ENCODE data around the gene SRCIN1.

The SRCIN1 gene

GRCh38 chr17:38571833-38572668, 33.7 kb downstream of the SRCIN1 start:
- peaks cover 20% of the 10 kb centered on the region for H3K27me3 ChIP-seq (ENCODE audit: insufficient read depth, poor library complexity, severe bottlenecking)
- no peak for DNase-seq (ENCODE audit: low spot score)

GRCh38 chr17:38569701-38570512, 35.8 kb downstream of the SRCIN1 start:
- H3K27me3 ChIP-seq (ENCODE audit: insufficient read depth, poor library complexity, severe bottlenecking), result peaks cover 32% of the 10 kb centered on the region
- H3K9me3 ChIP-seq (ENCODE audit: severe bottlenecking), result no peaks in the 10 kb centered on the region
- DNase-seq (ENCODE audit: low spot score) (no peak), ATAC-seq (ENCODE audit: low read depth) (no peak)
- H3K4me1 ChIP-seq (ENCODE audit: insufficient read depth, poor library complexity, severe bottlenecking), result no peaks in the 10 kb centered on the region
- no peaks in the 10 kb centered on the region for H3K36me3 ChIP-seq (ENCODE audit: low read depth)
- no peak for TF ChIP-seq CTCF (IDR thresholded peaks at IDR 0.05; ENCODE audit: poor library complexity, severe bottlenecking)
- no peak overlapping the region for H3K27ac ChIP-seq (ENCODE audit: poor library complexity, severe bottlenecking)
- no peak overlapping the region for H3K4me3 ChIP-seq (ENCODE audit: severe bottlenecking)

More at GRCh38 chr17:38571833-38572668, 33.7 kb downstream of the SRCIN1 start:
- no peaks in the 10 kb centered on the region for H3K9me3 ChIP-seq (ENCODE audit: severe bottlenecking)
- TF ChIP-seq CTCF (IDR thresholded peaks at IDR 0.05; ENCODE audit: poor library complexity, severe bottlenecking), result no peak
- H3K36me3 ChIP-seq (ENCODE audit: low read depth), result no peaks in the 10 kb centered on the region
- H3K4me3 ChIP-seq (ENCODE audit: severe bottlenecking), result peak overlapping the region; percentile 24
- H3K4me1 ChIP-seq (ENCODE audit: insufficient read depth, poor library complexity, severe bottlenecking), result no peaks in the 10 kb centered on the region
- no peak overlapping the region for H3K27ac ChIP-seq (ENCODE audit: poor library complexity, severe bottlenecking)
- no peak for ATAC-seq (ENCODE audit: low read depth)

- Histone ChIP-seq H3K27me3 (ENCODE audit: insufficient read depth, poor library complexity, severe bottlenecking) (peaks cover 38% of the 10 kb centered on the region), H3K4me3 (ENCODE audit: severe bottlenecking) (no peak overlapping the region), H3K4me1 (ENCODE audit: insufficient read depth, poor library complexity, severe bottlenecking) (no peaks in the 10 kb centered on the region), H3K27ac (ENCODE audit: poor library complexity, severe bottlenecking) (no peak overlapping the region), H3K36me3 (ENCODE audit: low read depth) (no peaks in the 10 kb centered on the region), H3K9me3 (ENCODE audit: severe bottlenecking) (no peaks in the 10 kb centered on the region)
- no peak for TF ChIP-seq CTCF (IDR thresholded peaks at IDR 0.05; ENCODE audit: poor library complexity, severe bottlenecking)
- DNase-seq (ENCODE audit: low spot score) (no peak), ATAC-seq (ENCODE audit: low read depth) (no peak)
Observed at GRCh38 chr17:38568845-38569510, 36.8 kb downstream of the SRCIN1 start.

- Histone ChIP-seq H3K36me3 (ENCODE audit: low read depth) (no peaks in the 10 kb centered on the region), H3K9me3 (ENCODE audit: severe bottlenecking) (no peaks in the 10 kb centered on the region), H3K27ac (ENCODE audit: poor library complexity, severe bottlenecking) (no peak overlapping the region), H3K4me1 (ENCODE audit: insufficient read depth, poor library complexity, severe bottlenecking) (no peaks in the 10 kb centered on the region), H3K27me3 (ENCODE audit: insufficient read depth, poor library complexity, severe bottlenecking) (peaks cover 41% of the 10 kb centered on the region), H3K4me3 (ENCODE audit: severe bottlenecking) (no peak overlapping the region)
- no peak for ATAC-seq (ENCODE audit: low read depth)
- DNase-seq (ENCODE audit: low spot score), result no peak
- TF ChIP-seq CTCF (IDR thresholded peaks at IDR 0.05; ENCODE audit: poor library complexity, severe bottlenecking), result no peak
Observed at GRCh38 chr17:38568274-38568673, 37.5 kb downstream of the SRCIN1 start.

Measured in RWPE2 (cell line).